ENCODE data around the gene DNAJC18.

The DNAJC18 gene

GRCh38 chr5:139457241-139457640 is 17.9 kb upstream of the DNAJC18 start:
- Histone ChIP-seq H2AFZ (ENCODE audit: low read length) (no peak overlapping the region), H3K4me2 (ENCODE audit: low read depth, low read length, poor library complexity, severe bottlenecking) (no peak overlapping the region)
- TF ChIP-seq, protein P1, sequence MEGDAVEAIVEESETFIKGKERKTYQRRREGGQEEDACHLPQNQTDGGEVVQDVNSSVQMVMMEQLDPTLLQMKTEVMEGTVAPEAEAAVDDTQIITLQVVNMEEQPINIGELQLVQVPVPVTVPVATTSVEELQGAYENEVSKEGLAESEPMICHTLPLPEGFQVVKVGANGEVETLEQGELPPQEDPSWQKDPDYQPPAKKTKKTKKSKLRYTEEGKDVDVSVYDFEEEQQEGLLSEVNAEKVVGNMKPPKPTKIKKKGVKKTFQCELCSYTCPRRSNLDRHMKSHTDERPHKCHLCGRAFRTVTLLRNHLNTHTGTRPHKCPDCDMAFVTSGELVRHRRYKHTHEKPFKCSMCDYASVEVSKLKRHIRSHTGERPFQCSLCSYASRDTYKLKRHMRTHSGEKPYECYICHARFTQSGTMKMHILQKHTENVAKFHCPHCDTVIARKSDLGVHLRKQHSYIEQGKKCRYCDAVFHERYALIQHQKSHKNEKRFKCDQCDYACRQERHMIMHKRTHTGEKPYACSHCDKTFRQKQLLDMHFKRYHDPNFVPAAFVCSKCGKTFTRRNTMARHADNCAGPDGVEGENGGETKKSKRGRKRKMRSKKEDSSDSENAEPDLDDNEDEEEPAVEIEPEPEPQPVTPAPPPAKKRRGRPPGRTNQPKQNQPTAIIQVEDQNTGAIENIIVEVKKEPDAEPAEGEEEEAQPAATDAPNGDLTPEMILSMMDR (conservative IDR thresholded peaks at IDR 0.05; ENCODE audit: low read length) = no peak
- TF ChIP-seq EZH2phosphoT487 (IDR thresholded peaks at IDR 0.05; ENCODE audit: borderline replicate concordance) = no peak

DNA sequence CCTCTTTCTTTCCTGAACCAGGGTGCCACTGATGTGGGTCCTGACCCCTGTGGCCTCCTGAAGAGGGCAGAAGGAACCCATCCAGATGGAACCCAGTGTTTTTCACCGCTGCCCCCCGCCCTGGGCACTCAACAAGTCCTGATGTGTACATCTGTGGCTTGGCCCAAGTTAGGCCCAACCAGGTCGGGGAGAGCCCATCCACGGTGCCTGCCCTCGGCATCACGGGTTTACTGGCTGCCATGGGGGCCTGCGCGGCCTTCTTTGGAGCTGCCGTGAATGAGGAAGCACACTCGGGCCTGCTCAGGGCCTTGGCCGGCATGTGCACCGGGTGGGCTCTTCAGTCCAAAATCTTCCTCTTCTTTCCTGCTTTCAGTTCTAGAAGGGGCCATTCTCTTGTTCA is 17.5 kb upstream of the DNAJC18 start:
- Histone ChIP-seq H4K20me1 (ENCODE audit: insufficient read depth, low read length, poor library complexity, severe bottlenecking) (no peaks in the 10 kb centered on the region), H3K27me3 (ENCODE audit: insufficient read depth, low read length, poor library complexity, severe bottlenecking) (no peaks in the 10 kb centered on the region), H3K79me2 (ENCODE audit: insufficient read depth, low read length) (no peaks in the 10 kb centered on the region), H3K9ac (ENCODE audit: low read depth, low read length, poor library complexity, severe bottlenecking) (no peak overlapping the region), H3F3A (ENCODE audit: low read depth) (no peaks in the 10 kb centered on the region), H3K9me3 (ENCODE audit: insufficient read depth, low read depth, low read length) (no peaks in the 10 kb centered on the region), H2AFZ (ENCODE audit: low read length) (no peak overlapping the region), H3K9me2 (replicated peaks; ENCODE audit: low read depth, low read length) (no peaks in the 10 kb centered on the region), H3K4me2 (ENCODE audit: low read depth, low read length, poor library complexity, severe bottlenecking) (no peak overlapping the region), H3K4me1 (ENCODE audit: insufficient read depth, low read length, poor library complexity, severe bottlenecking) (peaks cover 25% of the 10 kb centered on the region), H3K36me3 (ENCODE audit: insufficient read depth, low read length) (no peaks in the 10 kb centered on the region), H3K4me3 (ENCODE audit: low read length, poor library complexity, severe bottlenecking) (no peak overlapping the region)
- TF ChIP-seq, protein P1 (conservative IDR thresholded peaks at IDR 0.05; ENCODE audit: low read length) = no peak
- TF ChIP-seq EZH2phosphoT487 (IDR thresholded peaks at IDR 0.05; ENCODE audit: borderline replicate concordance) = no peak

More at GRCh38 chr5:139457241-139457640, 17.9 kb upstream of the DNAJC18 start:
- Histone ChIP-seq H3K27me3 (ENCODE audit: insufficient read depth, low read length, poor library complexity, severe bottlenecking) (no peaks in the 10 kb centered on the region), H4K20me1 (ENCODE audit: insufficient read depth, low read length, poor library complexity, severe bottlenecking) (no peaks in the 10 kb centered on the region), H3K9ac (ENCODE audit: low read depth, low read length, poor library complexity, severe bottlenecking) (no peak overlapping the region), H3F3A (ENCODE audit: low read depth) (no peaks in the 10 kb centered on the region), H3K36me3 (ENCODE audit: insufficient read depth, low read length) (no peaks in the 10 kb centered on the region), H3K79me2 (ENCODE audit: insufficient read depth, low read length) (no peaks in the 10 kb centered on the region), H3K9me2 (replicated peaks; ENCODE audit: low read depth, low read length) (no peaks in the 10 kb centered on the region), H3K4me1 (ENCODE audit: insufficient read depth, low read length, poor library complexity, severe bottlenecking) (peaks cover 25% of the 10 kb centered on the region), H3K4me3 (ENCODE audit: low read length, poor library complexity, severe bottlenecking) (no peak overlapping the region), H3K9me3 (ENCODE audit: insufficient read depth, low read depth, low read length) (no peaks in the 10 kb centered on the region)

- H3K4me2 ChIP-seq (ENCODE audit: low read depth, low read length, poor library complexity, severe bottlenecking) = no peak overlapping the region
- no peaks in the 10 kb centered on the region for H3K9me2 ChIP-seq (replicated peaks; ENCODE audit: low read depth, low read length)
- H3F3A ChIP-seq (ENCODE audit: low read depth) = no peaks in the 10 kb centered on the region
- H3K79me2 ChIP-seq (ENCODE audit: insufficient read depth, low read length) = no peaks in the 10 kb centered on the region
- H3K4me1 ChIP-seq (ENCODE audit: insufficient read depth, low read length, poor library complexity, severe bottlenecking) = peaks cover 23% of the 10 kb centered on the region
- H3K9ac ChIP-seq (ENCODE audit: low read depth, low read length, poor library complexity, severe bottlenecking) = no peak overlapping the region
- H3K27me3 ChIP-seq (ENCODE audit: insufficient read depth, low read length, poor library complexity, severe bottlenecking) = no peaks in the 10 kb centered on the region
- no peak overlapping the region for H3K4me3 ChIP-seq (ENCODE audit: low read length, poor library complexity, severe bottlenecking)
- no peaks in the 10 kb centered on the region for H3K36me3 ChIP-seq (ENCODE audit: insufficient read depth, low read length)
- no peak overlapping the region for H2AFZ ChIP-seq (ENCODE audit: low read length)
- no peaks in the 10 kb centered on the region for H4K20me1 ChIP-seq (ENCODE audit: insufficient read depth, low read length, poor library complexity, severe bottlenecking)
- TF ChIP-seq, protein P1 (conservative IDR thresholded peaks at IDR 0.05; ENCODE audit: low read length) = no peak
- no peak for TF ChIP-seq EZH2phosphoT487 (IDR thresholded peaks at IDR 0.05; ENCODE audit: borderline replicate concordance)
- no peaks in the 10 kb centered on the region for H3K9me3 ChIP-seq (ENCODE audit: insufficient read depth, low read depth, low read length)
These were observed 15.4 kb upstream of the DNAJC18 start for GRCh38 chr5:139454568-139455290.
